PC-9 (cell line): ENCODE measurements around the gene MMP21. TPM values are rescaled to one million over a fixed set of nuclear protein-coding genes. Genes with fewer than 3 reads are reported as not detected.

ENCODE experiments used
- BruUV-seq: library from RNA; stranded (reverse); fragments of 400-500 nt; replicated peaks from 2 replicates; lab custom pipeline; 2021; lab: Mats Ljungman, UMichigan
- CTCF ChIA-PET: fragments of 300-600 bp; sonication (Branson Sonifier 250); formaldehyde crosslinking; loops from one replicate; lab custom pipeline; 2022; ENCODE audit warnings: antibody characterized with exemption; lab: Charles Lee
- POLR2A ChIA-PET: fragments of 300-600 bp; sonication (Branson Sonifier 250); formaldehyde crosslinking; loops from one replicate; lab custom pipeline; 2022; ENCODE audit warnings: antibody characterized with exemption; ENCODE audit not compliant: unreplicated experiment; lab: Charles Lee
- DNase-seq, 2 experiments: peaks; one replicate each; pipeline versions ENCODE4 v3.0.0 to v3.0.0-alpha.2; 2015 to 2022; ENCODE audit warnings: mixed read lengths in 1 of 2
- H2AFZ ChIP-seq: fragments of 200-600 bp; sonication (generic); 2 replicates; pipeline ENCODE4 v1.8.1; 2017; ENCODE audit warnings: antibody characterized with exemption
- H3F3A ChIP-seq: fragments of 200-600 bp; sonication (generic); 2 replicates; pipeline ENCODE4 v1.8.1; 2017; ENCODE audit warnings: antibody characterized with exemption, mild to moderate bottlenecking, low read depth; ENCODE audit not compliant: insufficient read depth
- H3K27ac ChIP-seq: fragments of 200-600 bp; sonication (generic); 2 replicates; pipeline ENCODE4 v1.6.1; 2016; ENCODE audit warnings: mixed run types
- H3K27me3 ChIP-seq: fragments of 200-600 bp; sonication (generic); 2 replicates; pipeline ENCODE4 v1.6.1; 2016; ENCODE audit warnings: low read depth, mixed run types; ENCODE audit not compliant: insufficient read depth
- H3K36me3 ChIP-seq: fragments of 200-600 bp; sonication (generic); 2 replicates; pipeline ENCODE4 v1.6.1; 2016; ENCODE audit warnings: low read depth, mixed run types
- H3K4me1 ChIP-seq: fragments of 200-600 bp; sonication (generic); replicated peaks from 2 replicates; pipeline ENCODE4 v1.6.1; 2016; ENCODE audit warnings: mixed run types; ENCODE audit not compliant: insufficient read depth
- H3K4me2 ChIP-seq: fragments of 200-600 bp; sonication (generic); 2 replicates; pipeline ENCODE4 v1.6.1; 2017; ENCODE audit warnings: mixed run types
- H3K4me3 ChIP-seq: fragments of 200-600 bp; sonication (generic); 2 replicates; pipeline ENCODE4 v1.6.1; 2016; ENCODE audit warnings: mixed run types
- H3K79me2 ChIP-seq: fragments of 200-600 bp; sonication (generic); 2 replicates; pipeline ENCODE4 v1.6.1; 2017; ENCODE audit warnings: low read depth, mixed run types
- H3K9me2 ChIP-seq: fragments of 200-600 bp; sonication (generic); 2 replicates; pipeline ENCODE4 v1.8.1; 2017; ENCODE audit warnings: mild to moderate bottlenecking; ENCODE audit not compliant: insufficient read depth
- H3K9me3 ChIP-seq: fragments of 200-600 bp; sonication (generic); 2 replicates; pipeline ENCODE4 v1.8.1; 2016; ENCODE audit warnings: low read depth; ENCODE audit not compliant: insufficient read depth
- H4K20me1 ChIP-seq: fragments of 200-600 bp; sonication (generic); 2 replicates; pipeline ENCODE4 v1.8.1; 2017; ENCODE audit not compliant: insufficient read depth
- CTCF ChIP-seq: fragments of 200-600 bp; sonication (generic); conservative IDR thresholded peaks from 2 replicates; pipeline ENCODE4 v1.6.1; 2017; ENCODE audit warnings: mixed run types, antibody characterized with exemption, mild to moderate bottlenecking, moderate library complexity
- EZH2 ChIP-seq: fragments of 200-600 bp; sonication (generic); IDR thresholded peaks from 2 replicates; pipeline ENCODE4 v1.8.0; 2017; ENCODE audit warnings: antibody characterized with exemption, low read depth
- intact Hi-C: fragments of 100-400 bp; cut with micrococcal nuclease; formaldehyde crosslinking; loops from one replicate; pipeline ENCODE4 v1.10.0; 2022; ENCODE audit not compliant: unreplicated experiment
- total RNA-seq: library from RNA; stranded (reverse); gene quantifications from 2 replicates; pipeline ENCODE4 v1.2.3, GENCODE V29; 2021

Gene MMP21
- total RNA-seq, 1 experiment from 2014 or later = not detected

GRCh38 chr10:125761961-125762360, 13.7 kb downstream of the MMP21 start:
- TF ChIP-seq CTCF (no peak), EZH2 (no peak)
- H3K27ac ChIP-seq = no peak overlapping the region
- no peaks in the 10 kb centered on the region for H3K79me2 ChIP-seq
- DNase-seq = no peak
- no peaks in the 10 kb centered on the region for H3K4me1 ChIP-seq
- H3K9me2 ChIP-seq = no peaks in the 10 kb centered on the region
- intact Hi-C loops = no loop called here
- H4K20me1 ChIP-seq = no peaks in the 10 kb centered on the region
- H2AFZ ChIP-seq = no peak overlapping the region
- ChIA-PET CTCF (no interaction called here), POLR2A (no interaction called here)
- no peaks in the 10 kb centered on the region for H3K9me3 ChIP-seq
- no TSS peak for BruUV-seq
- H3K27me3 ChIP-seq = no peaks in the 10 kb centered on the region
- no peaks in the 10 kb centered on the region for H3K36me3 ChIP-seq
- H3K4me3 ChIP-seq = no peak overlapping the region
- H3F3A ChIP-seq = no peaks in the 10 kb centered on the region
- H3K4me2 ChIP-seq = no peak overlapping the region

GRCh38 chr10:125757742-125758141, 17.9 kb downstream of the MMP21 start:
- DNase-seq = no peak
- Histone ChIP-seq H3K4me2 (no peak overlapping the region), H3K79me2 (no peaks in the 10 kb centered on the region), H4K20me1 (no peaks in the 10 kb centered on the region), H3K9me2 (no peaks in the 10 kb centered on the region), H3K27me3 (no peaks in the 10 kb centered on the region), H3K27ac (no peak overlapping the region), H2AFZ (no peak overlapping the region), H3F3A (no peaks in the 10 kb centered on the region), H3K4me1 (no peaks in the 10 kb centered on the region), H3K36me3 (peaks cover 5% of the 10 kb centered on the region; the same call in 1 of the 2 replicates), H3K4me3 (no peak overlapping the region), H3K9me3 (no peaks in the 10 kb centered on the region)
- TF ChIP-seq CTCF (no peak), EZH2 (no peak)
- ChIA-PET POLR2A (no interaction called here), CTCF (no interaction called here)
- intact Hi-C loops = no loop called here
- no TSS peak for BruUV-seq

GRCh38 chr10:125756853-125757487, 18.7 kb downstream of the MMP21 start:
- H3K79me2 ChIP-seq = no peaks in the 10 kb centered on the region
- no peaks in the 10 kb centered on the region for H3K27me3 ChIP-seq
- H4K20me1 ChIP-seq = no peaks in the 10 kb centered on the region
- no peaks in the 10 kb centered on the region for H3K9me2 ChIP-seq
- H3K9me3 ChIP-seq = no peaks in the 10 kb centered on the region
- H3K4me1 ChIP-seq = no peaks in the 10 kb centered on the region
- POLR2A ChIA-PET = no interaction called here
- no peak overlapping the region for H3K4me2 ChIP-seq
- H3K4me3 ChIP-seq = no peak overlapping the region
- no peak for DNase-seq
- CTCF ChIA-PET = no interaction called here
- TF ChIP-seq CTCF (no peak), EZH2 (no peak)
- intact Hi-C loops = no loop called here
- H3K36me3 ChIP-seq = peaks cover 5% of the 10 kb centered on the region; the same call in 1 of the 2 replicates
- H3K27ac ChIP-seq = no peak overlapping the region
- H3F3A ChIP-seq = no peaks in the 10 kb centered on the region
- H2AFZ ChIP-seq = no peak overlapping the region
- BruUV-seq = no TSS peak
